Esophagus muscularis mucosa (tissue), 4 donors: ENCODE results near the gene NAV2. TPM values are rescaled to one million over a fixed set of nuclear protein-coding genes. Genes with fewer than 3 reads are reported as not detected.

Source experiments
- DNase-seq: peaks from one replicate; pipeline ENCODE4 v3.0.0-alpha.2; 2017; ENCODE audit errors: extremely low spot score
- H3K27ac ChIP-seq, 4 donors: fragments of 200-600 bp; sonication (generic); replicated peaks in 1 of 4; 1 replicate in 3 of 4; 2 replicates in 1 of 4; pipeline ENCODE4 v1.5.1; 2016 to 2019; ENCODE audit warnings: mild to moderate bottlenecking in 1 of 4
- H3K27me3 ChIP-seq, 4 donors: fragments of 200-600 bp; sonication (generic); one replicate each; pipeline versions ENCODE4 v1.5.1 to v1.6.0; 2016 to 2019
- H3K36me3 ChIP-seq, 4 donors: fragments of 200-600 bp; sonication (generic); one replicate each; pipeline ENCODE4 v1.5.1; 2016 to 2019
- H3K4me1 ChIP-seq, 4 donors: fragments of 200-600 bp; sonication (generic); one replicate each; pipeline ENCODE4 v1.5.1; 2016 to 2019
- H3K4me3 ChIP-seq, 4 donors: fragments of 200-600 bp; sonication (generic); 1 replicate in 2 of 4; 2 replicates in 2 of 4; pipeline ENCODE4 v1.5.1; 2016 to 2019; ENCODE audit warnings: mild to moderate bottlenecking in 4 of 4, moderate library complexity in 1 of 4
- H3K9me3 ChIP-seq, 4 donors: fragments of 200-600 bp; sonication (generic); 1 replicate in 3 of 4; 2 replicates in 1 of 4; pipeline ENCODE4 v1.5.1; 2016 to 2019
- EP300 ChIP-seq: sonication (generic); formaldehyde crosslinking; IDR thresholded peaks from one replicate; pipeline ENCODE4 v1.6.1; 2017; ENCODE audit warnings: antibody characterized with exemption
- POLR2A ChIP-seq: fragments of 450-650 bp; IDR thresholded peaks from one replicate; pipeline ENCODE4 v1.6.1; 2017; ENCODE audit warnings: antibody characterized with exemption, moderate library complexity, mild to moderate bottlenecking, low read depth
- POLR2AphosphoS5 ChIP-seq, 2 donors: sonication (generic); formaldehyde crosslinking; IDR thresholded peaks; one replicate each; pipeline ENCODE4 v1.6.1; 2017; ENCODE audit warnings: antibody characterized with exemption in 2 of 2
- WGBS: methylation state at CpG from one replicate; pipeline ENCODE4 v1.1.5; 2018; 5-methylcytosine and 5-hydroxymethylcytosine counted together
- intact Hi-C: fragments of 100-400 bp; cut with DNase I; formaldehyde crosslinking; loops from one replicate; pipeline ENCODE4 v1.15.1; 2023
- small RNA-seq, 3 donors: library from RNA; depleted of rRNA; stranded (forward); fragments of <200 nt; gene quantifications; one replicate each; pipeline ENCODE3, GENCODE V24; 2016
- total RNA-seq, 4 donors: library from RNA; depleted of rRNA; stranded (reverse); fragments of >200 nt; gene quantifications; one replicate each; pipeline versions ENCODE4 v1.1.0 to v1.2.1, GENCODE V29; 2016
- TF ChIP-seq, protein P1 (sequence below), 3 experiments: fragments of 200-600 bp in 2 of 3; fragments of 450-650 bp in 1 of 3; sonication (generic) in 2 of 3; IDR thresholded peaks; one replicate each; pipeline ENCODE4 v1.5.1; 2017 to 2019; ENCODE audit warnings: antibody characterized with exemption in 3 of 3, mild to moderate bottlenecking in 2 of 3, moderate library complexity in 1 of 3

NAV2 gene
- total RNA-seq, 4 donors from 2014 or later: 21.9 to 57.0 (median 37.5) TPM

DNA sequence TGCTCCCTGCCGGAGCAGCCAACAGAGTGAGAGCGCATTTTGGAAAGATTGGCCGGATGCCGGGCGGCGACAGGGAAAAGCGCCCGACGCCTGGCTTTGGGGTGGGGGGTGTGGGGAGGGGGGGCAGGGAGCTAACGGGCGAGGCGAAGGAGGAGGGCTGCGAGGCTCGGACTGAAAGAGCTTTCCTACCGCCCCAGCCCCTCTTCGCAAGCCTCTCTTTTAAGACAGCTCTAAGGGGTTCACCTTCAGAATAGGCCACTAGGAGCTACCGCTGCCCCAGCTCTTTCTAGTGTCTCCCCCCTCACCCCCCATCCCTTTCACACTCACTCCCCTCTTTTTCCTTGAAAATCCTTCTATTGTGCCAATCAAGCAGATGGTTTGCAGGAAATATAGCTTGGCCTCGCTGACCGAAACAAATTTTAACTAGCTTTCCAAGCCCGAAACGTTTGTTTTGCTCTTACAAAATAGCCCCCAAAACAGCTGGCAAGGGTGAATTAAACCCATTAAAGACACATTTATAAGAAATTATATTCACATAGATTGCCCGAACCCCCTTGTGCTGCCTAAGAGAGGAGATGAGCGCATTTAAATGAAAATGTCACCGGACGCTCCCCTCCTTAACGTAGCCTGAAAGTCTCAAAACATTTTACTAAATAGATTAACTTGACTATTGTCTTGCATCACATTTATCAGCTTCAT is 451.3 kb downstream of the NAV2 start:
- TF ChIP-seq, protein P1, sequence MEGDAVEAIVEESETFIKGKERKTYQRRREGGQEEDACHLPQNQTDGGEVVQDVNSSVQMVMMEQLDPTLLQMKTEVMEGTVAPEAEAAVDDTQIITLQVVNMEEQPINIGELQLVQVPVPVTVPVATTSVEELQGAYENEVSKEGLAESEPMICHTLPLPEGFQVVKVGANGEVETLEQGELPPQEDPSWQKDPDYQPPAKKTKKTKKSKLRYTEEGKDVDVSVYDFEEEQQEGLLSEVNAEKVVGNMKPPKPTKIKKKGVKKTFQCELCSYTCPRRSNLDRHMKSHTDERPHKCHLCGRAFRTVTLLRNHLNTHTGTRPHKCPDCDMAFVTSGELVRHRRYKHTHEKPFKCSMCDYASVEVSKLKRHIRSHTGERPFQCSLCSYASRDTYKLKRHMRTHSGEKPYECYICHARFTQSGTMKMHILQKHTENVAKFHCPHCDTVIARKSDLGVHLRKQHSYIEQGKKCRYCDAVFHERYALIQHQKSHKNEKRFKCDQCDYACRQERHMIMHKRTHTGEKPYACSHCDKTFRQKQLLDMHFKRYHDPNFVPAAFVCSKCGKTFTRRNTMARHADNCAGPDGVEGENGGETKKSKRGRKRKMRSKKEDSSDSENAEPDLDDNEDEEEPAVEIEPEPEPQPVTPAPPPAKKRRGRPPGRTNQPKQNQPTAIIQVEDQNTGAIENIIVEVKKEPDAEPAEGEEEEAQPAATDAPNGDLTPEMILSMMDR (IDR thresholded peaks at IDR 0.05): no peak
- no peak for TF ChIP-seq POLR2A
- TF ChIP-seq POLR2AphosphoS5 (IDR thresholded peaks at IDR 0.05): no peak
- no peak for TF ChIP-seq EP300
- no peak for DNase-seq
- no peaks in the 10 kb centered on the region for H3K36me3 ChIP-seq
- H3K4me3 ChIP-seq: peak overlapping the region; percentile 33 to 50 (median 41)
- peaks cover 15 to 28% (median 21%) of the 10 kb centered on the region in 4 donors for H3K4me1 ChIP-seq
- no peak overlapping the region for H3K27ac ChIP-seq
- peaks cover 0 to 100% (median 77%) of the 10 kb centered on the region in 4 donors for H3K27me3 ChIP-seq
- H3K9me3 ChIP-seq: peaks cover 0 to 2% (median 0%) of the 10 kb centered on the region in 4 donors
- intact Hi-C loops: no loop called here
- WGBS: 13% methylated on average over 18 of the region's 26 CpGs

Small RNA genes lying within 50 kb of the gene (small RNA-seq; reads per million reads assigned to genes)
- 0 reads per million in 3 donors for gene MIR4694
